Hepatocyte (in vitro differentiated cells): ENCODE data around the gene GPR61. TPM values are rescaled to one million over a fixed set of nuclear protein-coding genes. Genes with fewer than 3 reads are reported as not detected.
A peak's percentile ranks its signal among the peaks of the same experiment; 100 is the strongest.

ENCODE experiments used
- DNase-seq: peaks from one replicate; pipeline ENCODE4 v3.0.0-alpha.2; 2016; ENCODE audit warnings: low spot score
- H2AFZ ChIP-seq: fragments of 200-600 bp; sonication (generic); 2 replicates; pipeline ENCODE4 v1.6.0; 2016; ENCODE audit warnings: antibody characterized with exemption, mild to moderate bottlenecking
- H3K27ac ChIP-seq: fragments of 200-600 bp; sonication (generic); 2 replicates; pipeline ENCODE4 v1.5.1; 2016; ENCODE audit warnings: mild to moderate bottlenecking
- H3K27me3 ChIP-seq: fragments of 200-600 bp; sonication (generic); 2 replicates; pipeline ENCODE4 v1.6.1; 2016
- H3K36me3 ChIP-seq: fragments of 200-600 bp; sonication (generic); replicated peaks from 2 replicates; pipeline ENCODE4 v1.5.1; 2016; ENCODE audit warnings: low read depth; ENCODE audit not compliant: insufficient read depth
- H3K4me1 ChIP-seq: fragments of 200-600 bp; sonication (generic); 2 replicates; pipeline ENCODE4 v1.5.1; 2016; ENCODE audit warnings: mild to moderate bottlenecking, moderate library complexity; ENCODE audit not compliant: insufficient read depth
- H3K4me2 ChIP-seq: fragments of 200-600 bp; sonication (generic); 2 replicates; pipeline ENCODE4 v1.6.0; 2016
- H3K4me3 ChIP-seq: fragments of 200-600 bp; sonication (generic); 2 replicates; pipeline ENCODE4 v1.5.1; 2016; ENCODE audit warnings: mild to moderate bottlenecking
- H3K79me2 ChIP-seq: fragments of 200-600 bp; sonication (generic); 2 replicates; pipeline ENCODE4 v1.6.0; 2017; ENCODE audit warnings: mild to moderate bottlenecking
- H3K9me2 ChIP-seq: fragments of 200-600 bp; sonication (generic); replicated peaks from 2 replicates; pipeline ENCODE4 v1.6.0; 2017; ENCODE audit warnings: mild to moderate bottlenecking; ENCODE audit not compliant: insufficient read depth
- H3K9me3 ChIP-seq: fragments of 200-600 bp; sonication (generic); 2 replicates; pipeline ENCODE4 v1.5.1; 2016; ENCODE audit warnings: low read depth, mild to moderate bottlenecking
- H4K20me1 ChIP-seq: fragments of 200-600 bp; sonication (generic); 2 replicates; pipeline ENCODE4 v1.6.0; 2016; ENCODE audit warnings: mild to moderate bottlenecking; ENCODE audit not compliant: insufficient read depth, poor library complexity, severe bottlenecking
- CTCF ChIP-seq: fragments of 200-600 bp; sonication (generic); IDR thresholded peaks from 2 replicates; pipeline ENCODE4 v1.5.1; 2016; ENCODE audit warnings: antibody characterized with exemption, mild to moderate bottlenecking; ENCODE audit not compliant: poor library complexity
- EZH2 ChIP-seq: fragments of 200-600 bp; sonication (generic); IDR thresholded peaks from 2 replicates; pipeline ENCODE4 v1.6.1; 2016; ENCODE audit warnings: antibody characterized with exemption, mild to moderate bottlenecking, borderline replicate concordance
- EZH2phosphoT487 ChIP-seq: fragments of 200-600 bp; sonication (generic); IDR thresholded peaks from one replicate; pipeline ENCODE4 v1.6.1; 2018; ENCODE audit warnings: antibody characterized with exemption, mild to moderate bottlenecking, low read depth, moderate library complexity; ENCODE audit not compliant: unreplicated experiment, severe bottlenecking
- WGBS: methylation state at CpG from one replicate; pipeline ENCODE4 v1.1.6; 2016; ENCODE audit warnings: low lambda C conversion rate; ENCODE audit errors: missing lambda C conversion rate; 5-methylcytosine and 5-hydroxymethylcytosine counted together
- polyA plus RNA-seq: library from polyadenylated mRNA; unstranded; fragments of >200 nt; fragmentation: Nextera tagmentation; extraction: Ambion mirVana; gene quantifications from 2 replicates; pipeline ENCODE4 v1.2.1, GENCODE V29; 2016
- total RNA-seq: library from RNA; depleted of rRNA; stranded (reverse); fragments of >200 nt; gene quantifications from 2 replicates; pipeline ENCODE4 v1.2.3, GENCODE V29; 2014

Gene GPR61
- total and polyA plus RNA-seq, 2 experiments from 2014 or later = 0.50 to 1.1 TPM

- peak within 1 kb of the TSS; percentile 84 for H2AFZ ChIP-seq
- DNase-seq = peak; percentile 83
- WGBS = 2% methylated on average over 75 of the region's 100 CpGs
- TF ChIP-seq EZH2 (no peak), CTCF (no peak), EZH2phosphoT487 (no peak)
- H3K27ac ChIP-seq = no peak within 1 kb of the TSS
- H3K36me3 ChIP-seq = no peaks in the 10 kb centered on the region
- H3K4me2 ChIP-seq = peak within 1 kb of the TSS; percentile 97
- H3K9me3 ChIP-seq = no peaks in the 10 kb centered on the region
- peaks cover 8% of the 10 kb centered on the region for H3K27me3 ChIP-seq
- peaks cover 4% of the 10 kb centered on the region for H3K4me1 ChIP-seq
- H3K4me3 ChIP-seq = peak within 1 kb of the TSS; percentile 82
- no peaks in the 10 kb centered on the region for H3K79me2 ChIP-seq
- H4K20me1 ChIP-seq = no peaks in the 10 kb centered on the region
- H3K9me2 ChIP-seq = no peaks in the 10 kb centered on the region
Observed at GRCh38 chr1:109509176-109510134, 30.2 kb upstream of the GPR61 start, which contains the start of gene AMIGO1. Gene AMIGO1, minus strand, starts transcription at chr1:109509727. Its CDS starts 815 bp downstream, at chr1:109508912.

GRCh38 chr1:109513110-109513710 lies 26.5 kb upstream of the GPR61 start:
- WGBS = 91% methylated on average over 2 of the region's 2 CpGs
- Histone ChIP-seq H3K9me2 (no peaks in the 10 kb centered on the region), H3K36me3 (no peaks in the 10 kb centered on the region), H3K27ac (no peak overlapping the region), H3K4me3 (no peak overlapping the region), H3K27me3 (peaks cover 8% of the 10 kb centered on the region), H3K4me1 (peaks cover 11% of the 10 kb centered on the region), H4K20me1 (no peaks in the 10 kb centered on the region), H3K79me2 (no peaks in the 10 kb centered on the region), H3K9me3 (no peaks in the 10 kb centered on the region), H2AFZ (no peak overlapping the region), H3K4me2 (no peak overlapping the region)
- TF ChIP-seq CTCF = no peak
- TF ChIP-seq EZH2phosphoT487 = no peak
- TF ChIP-seq EZH2 = no peak
- no peak for DNase-seq

GRCh38 chr1:109514846-109515245 lies 24.8 kb upstream of the GPR61 start:
- H3K4me2 ChIP-seq = no peak overlapping the region
- H3K27me3 ChIP-seq = peaks cover 8% of the 10 kb centered on the region
- H3K4me1 ChIP-seq = peaks cover 11% of the 10 kb centered on the region
- H3K36me3 ChIP-seq = no peaks in the 10 kb centered on the region
- H2AFZ ChIP-seq = no peak overlapping the region
- no peak for DNase-seq
- WGBS = 54% methylated on average over 3 of the region's 3 CpGs
- no peaks in the 10 kb centered on the region for H3K9me3 ChIP-seq
- H3K79me2 ChIP-seq = no peaks in the 10 kb centered on the region
- TF ChIP-seq EZH2phosphoT487 (no peak), CTCF (no peak), EZH2 (no peak)
- H4K20me1 ChIP-seq = no peaks in the 10 kb centered on the region
- H3K27ac ChIP-seq = no peak overlapping the region
- H3K9me2 ChIP-seq = no peaks in the 10 kb centered on the region
- H3K4me3 ChIP-seq = no peak overlapping the region
